SK-N-SH (cell line): ENCODE measurements around the gene UFSP1. TPM values are rescaled to one million over a fixed set of nuclear protein-coding genes. Genes with fewer than 3 reads are reported as not detected.
A peak's percentile ranks its signal among the peaks of the same experiment; 100 is the strongest.

Source experiments
- ELF1 ChIP-seq: IDR thresholded peaks from 2 replicates; pipeline ENCODE4 v1.4.0; 2012
- FOSL2 ChIP-seq: IDR thresholded peaks from 2 replicates; pipeline ENCODE4 v1.4.0; 2012; ENCODE audit warnings: low read depth, mild to moderate bottlenecking, moderate library complexity, borderline replicate concordance
- GABPA ChIP-seq: IDR thresholded peaks from 2 replicates; pipeline ENCODE4 v1.4.0; 2012; ENCODE audit warnings: low read depth, mild to moderate bottlenecking
- GATA2 ChIP-seq: sonication (generic); formaldehyde crosslinking; IDR thresholded peaks from 2 replicates; pipeline ENCODE4 v1.5.0; 2020; ENCODE audit warnings: mild to moderate bottlenecking, missing genetic modification reagents
- MEF2A ChIP-seq: IDR thresholded peaks from 2 replicates; pipeline ENCODE4 v1.4.0; 2012; ENCODE audit warnings: low read depth, borderline replicate concordance
- MXI1 ChIP-seq: IDR thresholded peaks from 2 replicates; pipeline ENCODE4 v1.6.1; 2012; ENCODE audit warnings: mild to moderate bottlenecking, low read depth, low read length, improper control_type of control experiment
- NFIC ChIP-seq: IDR thresholded peaks from 2 replicates; pipeline ENCODE4 v1.4.0; 2012; ENCODE audit warnings: borderline replicate concordance
- POLR2AphosphoS5 ChIP-seq: IDR thresholded peaks from 2 replicates; pipeline ENCODE4 v1.6.1; 2012; ENCODE audit warnings: low read depth, low read length
- RAD21 ChIP-seq: IDR thresholded peaks from 2 replicates; pipeline ENCODE4 v1.6.1; 2012; ENCODE audit warnings: mild to moderate bottlenecking, low read length
- RCOR1 ChIP-seq: fragments of 150-350 bp; IDR thresholded peaks from 2 replicates; pipeline ENCODE4 v1.6.1; 2017; ENCODE audit warnings: antibody characterized with exemption, low read length
- RFX5 ChIP-seq: IDR thresholded peaks from 2 replicates; pipeline ENCODE4 v1.6.1; 2012; ENCODE audit warnings: mild to moderate bottlenecking, improper control_type of control experiment, low read length
- RXRA ChIP-seq: IDR thresholded peaks from 2 replicates; pipeline ENCODE4 v1.4.0; 2012; ENCODE audit warnings: low read depth, mild to moderate bottlenecking, borderline replicate concordance
- SMC3 ChIP-seq: IDR thresholded peaks from 2 replicates; pipeline ENCODE4 v1.6.1; 2012; ENCODE audit warnings: low read depth, low read length, improper control_type of control experiment
- YY1 ChIP-seq: IDR thresholded peaks from 2 replicates; pipeline ENCODE4 v1.4.0; 2012; ENCODE audit warnings: low read depth, mild to moderate bottlenecking
- polyA plus RNA-seq, 3 experiments: library from polyadenylated mRNA; depleted of rRNA; stranded (reverse); fragments of >200 nt; gene quantifications; 2 replicates each; pipeline ENCODE4 v1.2.3, GENCODE V29; 2012
- TF ChIP-seq, protein P1 (sequence below): fragments of 150-350 bp; IDR thresholded peaks from 2 replicates; pipeline ENCODE4 v1.6.1; 2016; ENCODE audit warnings: mild to moderate bottlenecking, low read depth, low read length
- TF ChIP-seq, protein P2 (sequence below): fragments of 200-600 bp; sonication (generic); IDR thresholded peaks from 2 replicates; pipeline ENCODE4 v1.6.1; 2017; ENCODE audit warnings: antibody characterized with exemption, mild to moderate bottlenecking, moderate library complexity
- TF ChIP-seq, protein P3 (sequence below): IDR thresholded peaks from 2 replicates; pipeline ENCODE4 v1.6.1; 2012; ENCODE audit warnings: mild to moderate bottlenecking, low read depth, low read length, moderate library complexity
- TF ChIP-seq, protein P4 (sequence below): fragments of 150-350 bp; IDR thresholded peaks from 2 replicates; pipeline ENCODE4 v1.6.1; 2017; ENCODE audit warnings: antibody characterized with exemption, low read length, low read depth, borderline replicate concordance

UFSP1 gene
- polyA plus RNA-seq, 1 of the 3 experiments (the other 2 are of a cell fraction) = 4.5 TPM

DNA sequence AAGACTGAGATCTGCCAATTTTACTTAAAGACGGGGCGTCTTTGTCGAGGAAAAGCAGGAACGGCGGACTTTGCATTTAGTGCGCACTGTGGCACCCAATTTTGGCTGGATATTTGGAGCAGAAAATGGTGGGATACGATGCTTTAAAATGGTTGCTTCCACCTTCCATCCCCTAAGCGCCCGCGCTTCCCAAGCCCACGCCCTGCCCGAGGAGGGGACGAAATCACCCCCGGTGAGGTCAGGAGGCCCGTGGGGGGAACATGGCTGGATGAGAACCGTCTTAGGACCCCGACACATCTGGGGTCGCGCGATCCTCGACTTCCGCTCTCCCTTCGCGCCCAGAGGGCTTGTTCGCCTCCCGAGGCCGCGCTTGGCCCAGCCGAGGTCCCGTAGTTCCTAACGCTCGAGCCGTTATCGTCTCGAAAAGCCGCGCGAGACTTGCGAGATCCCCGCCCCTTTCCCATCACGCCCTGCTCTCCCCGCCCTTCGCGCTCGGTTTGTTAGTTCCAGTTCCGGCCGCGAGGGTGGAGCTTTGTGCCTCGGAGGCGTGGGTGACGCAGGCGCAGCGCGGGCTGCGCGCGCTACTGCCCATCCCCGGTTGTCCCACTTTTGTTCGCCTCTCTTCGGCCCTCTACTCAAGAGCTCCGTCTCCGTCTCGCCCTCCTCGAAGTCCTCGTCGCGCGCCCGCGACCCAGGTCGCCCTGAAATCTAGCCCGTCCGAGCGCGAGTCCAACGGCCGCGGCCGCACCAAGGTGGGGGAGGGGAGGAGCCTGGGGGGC lies 14.7 kb downstream of the UFSP1 start, which contains the start of gene SRRT (continued):
- TF ChIP-seq, protein P1, sequence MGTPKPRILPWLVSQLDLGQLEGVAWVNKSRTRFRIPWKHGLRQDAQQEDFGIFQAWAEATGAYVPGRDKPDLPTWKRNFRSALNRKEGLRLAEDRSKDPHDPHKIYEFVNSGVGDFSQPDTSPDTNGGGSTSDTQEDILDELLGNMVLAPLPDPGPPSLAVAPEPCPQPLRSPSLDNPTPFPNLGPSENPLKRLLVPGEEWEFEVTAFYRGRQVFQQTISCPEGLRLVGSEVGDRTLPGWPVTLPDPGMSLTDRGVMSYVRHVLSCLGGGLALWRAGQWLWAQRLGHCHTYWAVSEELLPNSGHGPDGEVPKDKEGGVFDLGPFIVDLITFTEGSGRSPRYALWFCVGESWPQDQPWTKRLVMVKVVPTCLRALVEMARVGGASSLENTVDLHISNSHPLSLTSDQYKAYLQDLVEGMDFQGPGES = no peak
- TF ChIP-seq GATA2 (CRISPR knock-in tag) (no peak), SMC3 (no peak), YY1 (peak; percentile 94), RXRA (no peak), MEF2A (no peak), RAD21 (no peak), RCOR1 (no peak; the same call in 1 of the 2 replicates), NFIC (no peak), ELF1 (peak; percentile 90), RFX5 (no peak), GABPA (peak; percentile 79), POLR2AphosphoS5 (peak; percentile 95), MXI1 (no peak; the same call in none of the 2 replicates), FOSL2 (no peak; the same call in 1 of the 2 replicates)
- TF ChIP-seq, protein P2, sequence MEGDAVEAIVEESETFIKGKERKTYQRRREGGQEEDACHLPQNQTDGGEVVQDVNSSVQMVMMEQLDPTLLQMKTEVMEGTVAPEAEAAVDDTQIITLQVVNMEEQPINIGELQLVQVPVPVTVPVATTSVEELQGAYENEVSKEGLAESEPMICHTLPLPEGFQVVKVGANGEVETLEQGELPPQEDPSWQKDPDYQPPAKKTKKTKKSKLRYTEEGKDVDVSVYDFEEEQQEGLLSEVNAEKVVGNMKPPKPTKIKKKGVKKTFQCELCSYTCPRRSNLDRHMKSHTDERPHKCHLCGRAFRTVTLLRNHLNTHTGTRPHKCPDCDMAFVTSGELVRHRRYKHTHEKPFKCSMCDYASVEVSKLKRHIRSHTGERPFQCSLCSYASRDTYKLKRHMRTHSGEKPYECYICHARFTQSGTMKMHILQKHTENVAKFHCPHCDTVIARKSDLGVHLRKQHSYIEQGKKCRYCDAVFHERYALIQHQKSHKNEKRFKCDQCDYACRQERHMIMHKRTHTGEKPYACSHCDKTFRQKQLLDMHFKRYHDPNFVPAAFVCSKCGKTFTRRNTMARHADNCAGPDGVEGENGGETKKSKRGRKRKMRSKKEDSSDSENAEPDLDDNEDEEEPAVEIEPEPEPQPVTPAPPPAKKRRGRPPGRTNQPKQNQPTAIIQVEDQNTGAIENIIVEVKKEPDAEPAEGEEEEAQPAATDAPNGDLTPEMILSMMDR = no peak
- TF ChIP-seq, protein P3, sequence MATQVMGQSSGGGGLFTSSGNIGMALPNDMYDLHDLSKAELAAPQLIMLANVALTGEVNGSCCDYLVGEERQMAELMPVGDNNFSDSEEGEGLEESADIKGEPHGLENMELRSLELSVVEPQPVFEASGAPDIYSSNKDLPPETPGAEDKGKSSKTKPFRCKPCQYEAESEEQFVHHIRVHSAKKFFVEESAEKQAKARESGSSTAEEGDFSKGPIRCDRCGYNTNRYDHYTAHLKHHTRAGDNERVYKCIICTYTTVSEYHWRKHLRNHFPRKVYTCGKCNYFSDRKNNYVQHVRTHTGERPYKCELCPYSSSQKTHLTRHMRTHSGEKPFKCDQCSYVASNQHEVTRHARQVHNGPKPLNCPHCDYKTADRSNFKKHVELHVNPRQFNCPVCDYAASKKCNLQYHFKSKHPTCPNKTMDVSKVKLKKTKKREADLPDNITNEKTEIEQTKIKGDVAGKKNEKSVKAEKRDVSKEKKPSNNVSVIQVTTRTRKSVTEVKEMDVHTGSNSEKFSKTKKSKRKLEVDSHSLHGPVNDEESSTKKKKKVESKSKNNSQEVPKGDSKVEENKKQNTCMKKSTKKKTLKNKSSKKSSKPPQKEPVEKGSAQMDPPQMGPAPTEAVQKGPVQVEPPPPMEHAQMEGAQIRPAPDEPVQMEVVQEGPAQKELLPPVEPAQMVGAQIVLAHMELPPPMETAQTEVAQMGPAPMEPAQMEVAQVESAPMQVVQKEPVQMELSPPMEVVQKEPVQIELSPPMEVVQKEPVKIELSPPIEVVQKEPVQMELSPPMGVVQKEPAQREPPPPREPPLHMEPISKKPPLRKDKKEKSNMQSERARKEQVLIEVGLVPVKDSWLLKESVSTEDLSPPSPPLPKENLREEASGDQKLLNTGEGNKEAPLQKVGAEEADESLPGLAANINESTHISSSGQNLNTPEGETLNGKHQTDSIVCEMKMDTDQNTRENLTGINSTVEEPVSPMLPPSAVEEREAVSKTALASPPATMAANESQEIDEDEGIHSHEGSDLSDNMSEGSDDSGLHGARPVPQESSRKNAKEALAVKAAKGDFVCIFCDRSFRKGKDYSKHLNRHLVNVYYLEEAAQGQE = peak; percentile 76
- TF ChIP-seq, protein P4, sequence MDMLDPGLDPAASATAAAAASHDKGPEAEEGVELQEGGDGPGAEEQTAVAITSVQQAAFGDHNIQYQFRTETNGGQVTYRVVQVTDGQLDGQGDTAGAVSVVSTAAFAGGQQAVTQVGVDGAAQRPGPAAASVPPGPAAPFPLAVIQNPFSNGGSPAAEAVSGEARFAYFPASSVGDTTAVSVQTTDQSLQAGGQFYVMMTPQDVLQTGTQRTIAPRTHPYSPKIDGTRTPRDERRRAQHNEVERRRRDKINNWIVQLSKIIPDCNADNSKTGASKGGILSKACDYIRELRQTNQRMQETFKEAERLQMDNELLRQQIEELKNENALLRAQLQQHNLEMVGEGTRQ = no peak
